GM12878 (cell line): ENCODE results near the gene DMXL1. TPM values are rescaled to one million over a fixed set of nuclear protein-coding genes. Genes with fewer than 3 reads are reported as not detected.

Experiments
- ATAC-seq: fragments of 200-7000 bp; cut with Tn5 transposase; 3 replicates; pipeline ENCODE4 v1.9.1; 2020; ENCODE audit warnings: mild to moderate bottlenecking, moderate library complexity
- BruUV-seq: library from RNA; stranded (reverse); fragments of 400-500 nt; replicated peaks from 2 replicates; lab custom pipeline; 2021; lab: Mats Ljungman, UMichigan
- CTCF ChIA-PET: fragments of 300-600 bp; sonication (Branson Sonifier 250); formaldehyde crosslinking; extraction: SDS; loops from one replicate; lab custom pipeline; 2021; ENCODE audit warnings: inconsistent platforms; lab: Yijun Ruan, JAX
- POLR2A ChIA-PET: fragments of 350-600 bp; formaldehyde crosslinking; extraction: SDS; loops from one replicate; lab custom pipeline; 2021; ENCODE audit warnings: inconsistent platforms; lab: Charles Lee
- RAD21 ChIA-PET: fragments of 300-600 bp; sonication (Branson Sonifier 250); formaldehyde crosslinking; loops from one replicate; lab custom pipeline; 2023; ENCODE audit warnings: antibody characterized with exemption; ENCODE audit not compliant: unreplicated experiment; lab: Charles Lee
- SMC1A ChIA-PET: fragments of 300-600 bp; sonication (Branson Sonifier 250); formaldehyde crosslinking; loops from one replicate; lab custom pipeline; 2023; ENCODE audit not compliant: unreplicated experiment, uncharacterized antibody; lab: Charles Lee
- DNase-seq: peaks from one replicate; pipeline ENCODE4 v3.0.0-alpha.2; 2011; ENCODE audit warnings: low read depth, low spot score
- FAIRE-seq: peaks from 3 replicates; lab custom pipeline; 2011; peaks lifted over from hg19 to GRCh38; lab: Jason Lieb, UNC
- H2AFZ ChIP-seq: 2 replicates; pipeline ENCODE4 v1.6.0; 2011; ENCODE audit warnings: low read depth, low read length, control low read depth; ENCODE audit not compliant: control insufficient read depth
- H3K27ac ChIP-seq: 2 replicates; pipeline ENCODE4 v1.5.1; 2011; ENCODE audit warnings: control low read depth; ENCODE audit not compliant: control insufficient read depth, insufficient read depth
- H3K27me3 ChIP-seq, 2 experiments: replicated peaks in 1 of 2; 2 replicates each; pipeline versions ENCODE4 v1.6.0 to v1.6.1; 2011; ENCODE audit warnings: low read length in 1 of 2; ENCODE audit not compliant: control insufficient read depth in 2 of 2, insufficient read depth in 2 of 2
- H3K36me3 ChIP-seq, 2 experiments: 2 replicates each; pipeline ENCODE4 v1.5.1; 2011; ENCODE audit warnings: low read length in 1 of 2; ENCODE audit not compliant: control insufficient read depth in 2 of 2, insufficient read depth in 2 of 2
- H3K4me1 ChIP-seq: 2 replicates; pipeline ENCODE4 v1.6.1; 2011; ENCODE audit warnings: mild to moderate bottlenecking, low read length, moderate library complexity, mixed read lengths; ENCODE audit not compliant: control insufficient read depth, insufficient read depth
- H3K4me2 ChIP-seq: 2 replicates; pipeline ENCODE4 v1.6.0; 2011; ENCODE audit warnings: control low read depth; ENCODE audit not compliant: control insufficient read depth, insufficient read depth
- H3K4me3 ChIP-seq: fragments of 200-600 bp; sonication (generic); 2 replicates; pipeline ENCODE4 v1.5.1; 2016
- H3K79me2 ChIP-seq: 2 replicates; pipeline ENCODE4 v1.6.0; 2011; ENCODE audit warnings: low read length; ENCODE audit not compliant: control insufficient read depth, insufficient read depth
- H3K9ac ChIP-seq: 2 replicates; pipeline ENCODE4 v1.8.0; 2011; ENCODE audit warnings: low read length, control low read depth, mixed read lengths; ENCODE audit not compliant: control insufficient read depth, insufficient read depth
- H3K9me3 ChIP-seq: replicated peaks from 3 replicates; pipeline ENCODE4 v1.5.1; 2011; ENCODE audit warnings: mild to moderate bottlenecking, low read length; ENCODE audit not compliant: control insufficient read depth, insufficient read depth
- H4K20me1 ChIP-seq: 2 replicates; pipeline ENCODE4 v1.6.0; 2011; ENCODE audit not compliant: control insufficient read depth, insufficient read depth
- BCL3 ChIP-seq: IDR thresholded peaks from 2 replicates; pipeline ENCODE4 v1.6.1; 2011; ENCODE audit warnings: borderline replicate concordance, low read depth, mild to moderate bottlenecking, moderate library complexity, low read length; ENCODE audit not compliant: insufficient read depth, poor library complexity, severe bottlenecking
- DPF2 ChIP-seq: fragments of 450-650 bp; IDR thresholded peaks from 2 replicates; pipeline ENCODE4 v1.6.1; 2017; ENCODE audit warnings: mild to moderate bottlenecking
- E4F1 ChIP-seq: fragments of 450-650 bp; IDR thresholded peaks from 2 replicates; pipeline ENCODE4 v1.6.1; 2018; ENCODE audit warnings: borderline replicate concordance, mild to moderate bottlenecking; ENCODE audit not compliant: partially characterized antibody
- ETV6 ChIP-seq, 2 experiments: fragments of 450-650 bp in 1 of 2; IDR thresholded peaks in 1 of 2; conservative IDR thresholded peaks in 1 of 2; 2 replicates each; pipeline ENCODE4 v1.6.1; 2014; ENCODE audit warnings: antibody characterized with exemption in 1 of 2, borderline replicate concordance in 1 of 2, low read depth in 1 of 2, mild to moderate bottlenecking in 1 of 2, moderate library complexity in 1 of 2
- FOXK2 ChIP-seq: fragments of 450-650 bp; IDR thresholded peaks from 2 replicates; pipeline ENCODE4 v1.6.1; 2017; ENCODE audit warnings: mild to moderate bottlenecking, moderate library complexity
- NR2C1 ChIP-seq: fragments of 450-650 bp; IDR thresholded peaks from 2 replicates; pipeline ENCODE4 v1.6.1; 2017; ENCODE audit warnings: antibody characterized with exemption, mild to moderate bottlenecking, moderate library complexity
- RB1 ChIP-seq: fragments of 450-650 bp; formaldehyde crosslinking; IDR thresholded peaks from 2 replicates; pipeline ENCODE4 v1.6.1; 2017; ENCODE audit warnings: mild to moderate bottlenecking, borderline replicate concordance
- WGBS: methylation state at CpG from one replicate; pipeline ENCODE4 v1.1.6; 2016; ENCODE audit warnings: low lambda C conversion rate; ENCODE audit not compliant: insufficient replicate concordance, insufficient coverage; ENCODE audit errors: missing lambda C conversion rate; 5-methylcytosine and 5-hydroxymethylcytosine counted together
- in situ Hi-C: fragments of 300-500 bp; cut with MboI; formaldehyde crosslinking; loops from 9 replicates; pipeline ENCODE4 v1.14.3; 2018; ENCODE audit warnings: mixed read lengths
- intact Hi-C: fragments of 100-400 bp; cut with micrococcal nuclease; formaldehyde crosslinking; loops from one replicate; pipeline ENCODE4 v1.14.2; 2022; ENCODE audit not compliant: unreplicated experiment
- polyA plus RNA-seq, 11 experiments: library from polyadenylated mRNA; depleted of rRNA in 4 of 11; unstranded in 6 of 11; stranded (reverse) in 5 of 11; fragments of >200 nt; fragmentation: Nextera tagmentation in 4 of 11; fragmentation: Illumina TruSeq in 1 of 11; extraction: Ambion mirVana in 4 of 11; extraction: Trizol in 1 of 11; gene quantifications; 1 replicate in 1 of 11; 2 replicates in 10 of 11; pipeline versions ENCODE4 v1.2.1 to v1.2.3, GENCODE V29; 2011 to 2016; ENCODE audit warnings: inconsistent platforms in 2 of 11, missing spikeins in 2 of 11, low read depth in 1 of 11
- total RNA-seq, 4 experiments: library from RNA; depleted of rRNA in 3 of 4; stranded (reverse); fragments of >200 nt in 3 of 4; fragmentation: Illumina TruSeq in 1 of 4; extraction: Trizol in 1 of 4; gene quantifications; 2 replicates each; pipeline versions ENCODE4 v1.2.1 to v1.2.3, GENCODE V29; 2013 to 2021
- TF ChIP-seq, protein P1 (sequence below): fragments of 450-650 bp; IDR thresholded peaks from 2 replicates; pipeline ENCODE4 v1.6.1; 2016; ENCODE audit warnings: mild to moderate bottlenecking, moderate library complexity, borderline replicate concordance
- TF ChIP-seq, protein P2 (sequence below): IDR thresholded peaks from 2 replicates; pipeline ENCODE4 v1.6.1; 2011; ENCODE audit warnings: low read depth, low read length, improper control_type of control experiment, borderline replicate concordance
- TF ChIP-seq, protein P3 (sequence below): fragments of 450-650 bp; formaldehyde crosslinking; IDR thresholded peaks from 2 replicates; pipeline ENCODE4 v1.4.0; 2020; ENCODE audit warnings: mild to moderate bottlenecking, moderate library complexity

Gene DMXL1
- total and polyA plus RNA-seq, 10 of the 15 experiments (the other 5 are each of a cell fraction or from before 2014, with no cell fraction given), result 9.1 to 67.7 (median 34.1) TPM

DNA sequence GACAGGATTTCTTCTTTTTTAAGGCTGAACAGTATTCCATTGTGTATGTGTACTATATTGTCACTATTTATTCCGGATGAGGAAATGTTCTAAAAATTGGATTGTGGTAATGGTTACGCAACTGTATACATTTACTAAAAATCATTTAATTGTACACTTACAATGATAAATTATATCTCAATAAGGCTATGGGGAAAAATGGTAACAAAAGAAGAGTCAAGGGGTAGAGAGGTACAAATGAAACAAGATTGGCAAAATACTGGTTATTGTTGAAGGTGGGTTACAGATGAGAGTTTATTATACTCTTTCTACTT lies 222.6 kb downstream of the DMXL1 start:
- WGBS, result 100% methylated on average over 2 of the region's 2 CpGs
- DNase-seq, result no peak
- Histone ChIP-seq H3K4me1 (peaks cover 27% of the 10 kb centered on the region), H3K9me3 (no peaks in the 10 kb centered on the region; the same call in 1 of the 3 replicates), H3K27me3 (no peaks in the 10 kb centered on the region), H3K36me3 (no peaks in the 10 kb centered on the region), H3K9ac (no peak overlapping the region), H3K4me3 (no peak overlapping the region), H3K79me2 (peaks cover 41% of the 10 kb centered on the region), H4K20me1 (no peaks in the 10 kb centered on the region), H3K27ac (no peak overlapping the region), H3K4me2 (no peak overlapping the region), H2AFZ (no peak overlapping the region)
- ChIA-PET POLR2A (no interaction called here), SMC1A (interaction anchor here (0.8 to 1.2 kb wide), 2 partner anchors 21 to 50 kb away, joined by 3 to 4 read pairs; no protein-coding TSS in a partner anchor), CTCF (interaction anchor here (1.0 kb wide), 1 partner anchor 22 kb away, joined by 3 read pairs; no protein-coding TSS in a partner anchor), RAD21 (no interaction called here)
- in situ Hi-C loops (loop anchor here (25.0 kb wide), 1 partner anchor 1169 kb away; the partner anchor contains the start of gene PRR16), intact Hi-C loops (no loop called here)
- no peak for ATAC-seq
- BruUV-seq, result no TSS peak
- FAIRE-seq, result no peak
- no peak for TF ChIP-seq DPF2
- TF ChIP-seq, protein P1, sequence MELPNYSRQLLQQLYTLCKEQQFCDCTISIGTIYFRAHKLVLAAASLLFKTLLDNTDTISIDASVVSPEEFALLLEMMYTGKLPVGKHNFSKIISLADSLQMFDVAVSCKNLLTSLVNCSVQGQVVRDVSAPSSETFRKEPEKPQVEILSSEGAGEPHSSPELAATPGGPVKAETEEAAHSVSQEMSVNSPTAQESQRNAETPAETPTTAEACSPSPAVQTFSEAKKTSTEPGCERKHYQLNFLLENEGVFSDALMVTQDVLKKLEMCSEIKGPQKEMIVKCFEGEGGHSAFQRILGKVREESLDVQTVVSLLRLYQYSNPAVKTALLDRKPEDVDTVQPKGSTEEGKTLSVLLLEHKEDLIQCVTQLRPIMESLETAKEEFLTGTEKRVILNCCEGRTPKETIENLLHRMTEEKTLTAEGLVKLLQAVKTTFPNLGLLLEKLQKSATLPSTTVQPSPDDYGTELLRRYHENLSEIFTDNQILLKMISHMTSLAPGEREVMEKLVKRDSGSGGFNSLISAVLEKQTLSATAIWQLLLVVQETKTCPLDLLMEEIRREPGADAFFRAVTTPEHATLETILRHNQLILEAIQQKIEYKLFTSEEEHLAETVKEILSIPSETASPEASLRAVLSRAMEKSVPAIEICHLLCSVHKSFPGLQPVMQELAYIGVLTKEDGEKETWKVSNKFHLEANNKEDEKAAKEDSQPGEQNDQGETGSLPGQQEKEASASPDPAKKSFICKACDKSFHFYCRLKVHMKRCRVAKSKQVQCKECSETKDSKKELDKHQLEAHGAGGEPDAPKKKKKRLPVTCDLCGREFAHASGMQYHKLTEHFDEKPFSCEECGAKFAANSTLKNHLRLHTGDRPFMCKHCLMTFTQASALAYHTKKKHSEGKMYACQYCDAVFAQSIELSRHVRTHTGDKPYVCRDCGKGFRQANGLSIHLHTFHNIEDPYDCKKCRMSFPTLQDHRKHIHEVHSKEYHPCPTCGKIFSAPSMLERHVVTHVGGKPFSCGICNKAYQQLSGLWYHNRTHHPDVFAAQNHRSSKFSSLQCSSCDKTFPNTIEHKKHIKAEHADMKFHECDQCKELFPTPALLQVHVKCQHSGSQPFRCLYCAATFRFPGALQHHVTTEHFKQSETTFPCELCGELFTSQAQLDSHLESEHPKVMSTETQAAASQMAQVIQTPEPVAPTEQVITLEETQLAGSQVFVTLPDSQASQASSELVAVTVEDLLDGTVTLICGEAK, result no peak
- TF ChIP-seq E4F1, result no peak
- no peak for TF ChIP-seq BCL3
- TF ChIP-seq, protein P2, sequence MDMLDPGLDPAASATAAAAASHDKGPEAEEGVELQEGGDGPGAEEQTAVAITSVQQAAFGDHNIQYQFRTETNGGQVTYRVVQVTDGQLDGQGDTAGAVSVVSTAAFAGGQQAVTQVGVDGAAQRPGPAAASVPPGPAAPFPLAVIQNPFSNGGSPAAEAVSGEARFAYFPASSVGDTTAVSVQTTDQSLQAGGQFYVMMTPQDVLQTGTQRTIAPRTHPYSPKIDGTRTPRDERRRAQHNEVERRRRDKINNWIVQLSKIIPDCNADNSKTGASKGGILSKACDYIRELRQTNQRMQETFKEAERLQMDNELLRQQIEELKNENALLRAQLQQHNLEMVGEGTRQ, result no peak
- TF ChIP-seq, protein P3, sequence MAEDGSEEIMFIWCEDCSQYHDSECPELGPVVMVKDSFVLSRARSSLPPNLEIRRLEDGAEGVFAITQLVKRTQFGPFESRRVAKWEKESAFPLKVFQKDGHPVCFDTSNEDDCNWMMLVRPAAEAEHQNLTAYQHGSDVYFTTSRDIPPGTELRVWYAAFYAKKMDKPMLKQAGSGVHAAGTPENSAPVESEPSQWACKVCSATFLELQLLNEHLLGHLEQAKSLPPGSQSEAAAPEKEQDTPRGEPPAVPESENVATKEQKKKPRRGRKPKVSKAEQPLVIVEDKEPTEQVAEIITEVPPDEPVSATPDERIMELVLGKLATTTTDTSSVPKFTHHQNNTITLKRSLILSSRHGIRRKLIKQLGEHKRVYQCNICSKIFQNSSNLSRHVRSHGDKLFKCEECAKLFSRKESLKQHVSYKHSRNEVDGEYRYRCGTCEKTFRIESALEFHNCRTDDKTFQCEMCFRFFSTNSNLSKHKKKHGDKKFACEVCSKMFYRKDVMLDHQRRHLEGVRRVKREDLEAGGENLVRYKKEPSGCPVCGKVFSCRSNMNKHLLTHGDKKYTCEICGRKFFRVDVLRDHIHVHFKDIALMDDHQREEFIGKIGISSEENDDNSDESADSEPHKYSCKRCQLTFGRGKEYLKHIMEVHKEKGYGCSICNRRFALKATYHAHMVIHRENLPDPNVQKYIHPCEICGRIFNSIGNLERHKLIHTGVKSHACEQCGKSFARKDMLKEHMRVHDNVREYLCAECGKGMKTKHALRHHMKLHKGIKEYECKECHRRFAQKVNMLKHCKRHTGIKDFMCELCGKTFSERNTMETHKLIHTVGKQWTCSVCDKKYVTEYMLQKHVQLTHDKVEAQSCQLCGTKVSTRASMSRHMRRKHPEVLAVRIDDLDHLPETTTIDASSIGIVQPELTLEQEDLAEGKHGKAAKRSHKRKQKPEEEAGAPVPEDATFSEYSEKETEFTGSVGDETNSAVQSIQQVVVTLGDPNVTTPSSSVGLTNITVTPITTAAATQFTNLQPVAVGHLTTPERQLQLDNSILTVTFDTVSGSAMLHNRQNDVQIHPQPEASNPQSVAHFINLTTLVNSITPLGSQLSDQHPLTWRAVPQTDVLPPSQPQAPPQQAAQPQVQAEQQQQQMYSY (CRISPR knock-in tag), result no peak
- no peak for TF ChIP-seq NR2C1
- TF ChIP-seq RB1, result no peak
- no peak for TF ChIP-seq FOXK2
- TF ChIP-seq ETV6 (conservative IDR thresholded peaks at IDR 0.05 in 1 of 2, IDR thresholded peaks at IDR 0.05 in 1 of 2; ENCODE audit: borderline replicate concordance in 1 of 2, low read depth in 1 of 2), result no peak
